K562 (cell line): Measurements from ENCODE around the gene POLK. TPM values are rescaled to one million over a fixed set of nuclear protein-coding genes. Genes with fewer than 3 reads are reported as not detected.

Experiments used
- ATAC-seq: fragments of 200-7000 bp; cut with Tn5 transposase; 3 replicates; pipeline ENCODE4 v1.9.1; 2020; ENCODE audit warnings: moderate library complexity
- BruUV-seq: library from RNA; stranded (reverse); fragments of 400-500 nt; replicated peaks from 2 replicates; lab custom pipeline; 2021; lab: Mats Ljungman, UMichigan
- CTCF ChIA-PET: fragments of 300-600 bp; formaldehyde crosslinking; extraction: SDS; loops from one replicate; lab custom pipeline; 2021; ENCODE audit warnings: low intra/inter-chr PET ratio; lab: Yijun Ruan, JAX
- POLR2A ChIA-PET: fragments of 300-600, 350-650 bp; sonication (Branson Sonifier 250); formaldehyde crosslinking; extraction: SDS; loops from one replicate; lab custom pipeline; 2021; ENCODE audit warnings: antibody characterized with exemption, inconsistent platforms; lab: Yijun Ruan, JAX
- DNase-seq, 4 experiments: peaks; one replicate each; pipeline versions ENCODE4 v3.0.0 to v3.0.0-alpha.2; 2011 to 2018; ENCODE audit warnings: low spot score in 3 of 4, mixed read lengths in 3 of 4; ENCODE audit errors: extremely low read depth in 1 of 4
- FAIRE-seq: peaks from 2 replicates; lab custom pipeline; 2011; peaks lifted over from hg19 to GRCh38; lab: Jason Lieb, UNC
- H2AFZ ChIP-seq: 2 replicates; pipeline ENCODE4 v1.6.0; 2011; ENCODE audit warnings: low read depth, low read length, control low read depth, inconsistent platforms
- H3K27ac ChIP-seq: fragments of 200-600 bp; 3 replicates; pipeline ENCODE4 v1.8.0; 2011; ENCODE audit warnings: low read depth, mild to moderate bottlenecking, control low read depth, inconsistent platforms, low read length, moderate library complexity, mixed read lengths; ENCODE audit errors: extremely low read depth
- H3K27me3 ChIP-seq, 2 experiments: fragments of 300-600 bp in 1 of 2; 2 replicates in 1 of 2; 3 replicates in 1 of 2; pipeline versions ENCODE4 v1.6.0 to v1.8.0; 2011; ENCODE audit warnings: inconsistent platforms in 2 of 2, low read length in 2 of 2, mild to moderate bottlenecking in 1 of 2, mixed read lengths in 1 of 2, moderate library complexity in 1 of 2; ENCODE audit not compliant: control insufficient read depth in 2 of 2, insufficient read depth in 2 of 2
- H3K36me3 ChIP-seq: fragments of 300-600 bp; 3 replicates; pipeline ENCODE4 v1.8.0; 2011; ENCODE audit warnings: mild to moderate bottlenecking, low read length, inconsistent platforms; ENCODE audit not compliant: control insufficient read depth, insufficient read depth
- H3K4me1 ChIP-seq, 2 experiments: fragments of 200-600 bp in 1 of 2; replicated peaks in 1 of 2; 2 replicates in 1 of 2; 3 replicates in 1 of 2; pipeline versions ENCODE4 v1.5.1 to v1.8.0; 2011; ENCODE audit warnings: inconsistent platforms in 2 of 2, low read length in 2 of 2, mild to moderate bottlenecking in 1 of 2, mixed read lengths in 1 of 2, moderate library complexity in 1 of 2; ENCODE audit not compliant: control insufficient read depth in 2 of 2, insufficient read depth in 2 of 2
- H3K4me2 ChIP-seq: 2 replicates; pipeline ENCODE4 v1.6.1; 2011; ENCODE audit warnings: low read length, control low read depth, inconsistent platforms, mixed read lengths; ENCODE audit not compliant: insufficient read depth
- H3K4me3 ChIP-seq: fragments of 200-600 bp; sonication (generic), shearing (Covaris generic); 2 replicates; pipeline ENCODE4 v1.5.1; 2016; ENCODE audit warnings: control low read depth, inconsistent platforms
- H3K79me2 ChIP-seq: fragments of 200-600 bp; 3 replicates; pipeline ENCODE4 v1.8.0; 2011; ENCODE audit warnings: low read length, inconsistent platforms; ENCODE audit not compliant: control insufficient read depth, insufficient read depth
- H3K9ac ChIP-seq, 2 experiments: 2 replicates each; pipeline versions ENCODE4 v1.6.0 to v1.6.1; 2011; ENCODE audit warnings: low read depth in 2 of 2, low read length in 2 of 2, control low read depth in 1 of 2, inconsistent platforms in 1 of 2, mild to moderate bottlenecking in 1 of 2, mixed read lengths in 1 of 2; ENCODE audit not compliant: insufficient read depth in 1 of 2
- H3K9me1 ChIP-seq: one replicate; pipeline ENCODE4 v1.6.0; 2011; ENCODE audit warnings: inconsistent platforms, mild to moderate bottlenecking, low read length, moderate library complexity; ENCODE audit not compliant: control insufficient read depth, insufficient read depth
- H3K9me3 ChIP-seq: replicated peaks from 2 replicates; pipeline ENCODE4 v1.5.1; 2011; ENCODE audit warnings: low read depth, low read length, inconsistent platforms; ENCODE audit not compliant: control insufficient read depth, insufficient read depth
- H4K20me1 ChIP-seq: replicated peaks from 2 replicates; pipeline ENCODE4 v1.6.1; 2011; ENCODE audit warnings: low read length, inconsistent platforms, mixed read lengths; ENCODE audit not compliant: control insufficient read depth, insufficient read depth
- ARID1B ChIP-seq: fragments of 450-650 bp; IDR thresholded peaks from 2 replicates; pipeline ENCODE4 v1.6.1; 2016; ENCODE audit warnings: antibody characterized with exemption, mild to moderate bottlenecking, inconsistent platforms
- CBFA2T3 ChIP-seq: fragments of 450-650 bp; IDR thresholded peaks from 2 replicates; pipeline ENCODE4 v1.6.1; 2017
- CREBBP ChIP-seq: IDR thresholded peaks from one replicate; pipeline ENCODE4 v1.6.1; 2012; ENCODE audit warnings: low read depth, mild to moderate bottlenecking, control low read depth, inconsistent platforms, low read length
- CREM ChIP-seq: IDR thresholded peaks from 2 replicates; pipeline ENCODE4 v1.6.1; 2014; ENCODE audit warnings: antibody characterized with exemption, low read depth
- IFI16 ChIP-seq: fragments of 250-450 bp; sonication (Bioruptor Pico); IDR thresholded peaks from 2 replicates; pipeline ENCODE4 v2.1.2; 2022; ENCODE audit warnings: mild to moderate bottlenecking, inconsistent platforms
- TCF3 ChIP-seq: sonication (generic); formaldehyde crosslinking; IDR thresholded peaks from 2 replicates; pipeline ENCODE4 v1.4.0; 2020; ENCODE audit warnings: mild to moderate bottlenecking, missing genetic modification reagents
- WGBS: fragments of 100-300 bp; shearing (Covaris generic); methylation state at CpG from one replicate; pipeline ENCODE4 v1.1.6; 2016; ENCODE audit warnings: low coverage, mixed read lengths; ENCODE audit not compliant: insufficient coverage; ENCODE audit errors: missing lambda C conversion rate; 5-methylcytosine and 5-hydroxymethylcytosine counted together
- in situ Hi-C: fragments of 300-500 bp; cut with MboI; formaldehyde crosslinking; loops from 4 replicates; pipeline ENCODE4 v1.15.0; 2018; ENCODE audit warnings: inconsistent platforms, mixed read lengths
- intact Hi-C: fragments of 100-400 bp; cut with micrococcal nuclease; formaldehyde crosslinking; loops from 2 replicates; pipeline ENCODE4 v1.14.2; 2022
- polyA plus RNA-seq, 8 experiments: library from polyadenylated mRNA; depleted of rRNA in 4 of 8; stranded (reverse) in 5 of 8; unstranded in 3 of 8; fragments of >200 nt; fragmentation: Nextera tagmentation in 2 of 8; fragmentation: Illumina TruSeq in 1 of 8; extraction: Ambion mirVana in 2 of 8; extraction: Trizol in 1 of 8; gene quantifications; 2 replicates each; pipeline versions ENCODE4 v1.2.1 to v1.2.3, GENCODE V29; 2011 to 2014; ENCODE audit warnings: inconsistent platforms in 1 of 8, missing spikeins in 1 of 8
- total RNA-seq, 7 experiments: library from RNA; depleted of rRNA in 6 of 7; stranded (reverse); fragments of >200 nt in 6 of 7; fragmentation: Illumina TruSeq in 2 of 7; extraction: Trizol in 2 of 7; gene quantifications; 2 replicates each; pipeline versions ENCODE4 v1.2.1 to v1.2.3, GENCODE V29; 2011 to 2021; ENCODE audit warnings: low replicate concordance in 1 of 7

The POLK gene
- total and polyA plus RNA-seq, 9 of the 15 experiments (the other 6 are each of a cell fraction or from before 2014, with no cell fraction given): 6.1 to 31.6 (median 16.5) TPM

- ATAC-seq (no peak), DNase-seq (peak in 1 of 4 experiments; percentile 5), FAIRE-seq (no peak)
- H3K4me3 ChIP-seq: no peak overlapping the region
- no peaks in the 10 kb centered on the region for H3K27me3 ChIP-seq
- CTCF ChIA-PET: no interaction called here
- peaks cover 0 to 4% of the 10 kb centered on the region in 2 experiments; a peak in 1 of 5 replicates for H3K4me1 ChIP-seq
- H4K20me1 ChIP-seq: no peaks in the 10 kb centered on the region
- H3K79me2 ChIP-seq: peaks cover 16% of the 10 kb centered on the region; the same call in 2 of the 3 replicates
- POLR2A ChIA-PET: interaction anchor here (0.7 to 1.3 kb wide), 2 partner anchors 10 to 21 kb away, joined by 3 to 6 read pairs; no protein-coding TSS in a partner anchor
- BruUV-seq: no TSS peak
- no peak overlapping the region for H3K27ac ChIP-seq
- peaks cover 11% of the 10 kb centered on the region; the same call in 2 of the 3 replicates for H3K36me3 ChIP-seq
- no peak overlapping the region for H3K4me2 ChIP-seq
- intact Hi-C loops (no loop called here), in situ Hi-C loops (no loop called here)
- WGBS: 32% methylated on average over 6 of the region's 6 CpGs
- no peak overlapping the region for H2AFZ ChIP-seq
- H3K9ac ChIP-seq: no peak overlapping the region
- no peaks in the 10 kb centered on the region for H3K9me1 ChIP-seq
- no peaks in the 10 kb centered on the region for H3K9me3 ChIP-seq
- TF ChIP-seq ARID1B (peak; percentile 18; the same call in 1 of the 2 replicates), TCF3 (CRISPR knock-in tag) (peak; percentile 46), CBFA2T3 (peak; percentile 64), IFI16 (CRISPR knock-in tag) (no peak)
Measured at GRCh38 chr5:75546830-75547229, 35.1 kb downstream of the POLK start.

- in situ Hi-C loops (no loop called here), intact Hi-C loops (no loop called here)
- Histone ChIP-seq H3K9me1 (no peaks in the 10 kb centered on the region), H3K9me3 (no peaks in the 10 kb centered on the region), H3K27me3 (no peaks in the 10 kb centered on the region), H3K4me2 (no peak overlapping the region), H3K9ac (no peak overlapping the region), H3K36me3 (peaks cover 21% of the 10 kb centered on the region), H3K79me2 (peaks cover 13% of the 10 kb centered on the region; the same call in 2 of the 3 replicates), H3K4me1 (peaks cover 0 to 4% of the 10 kb centered on the region in 2 experiments; a peak in 1 of 5 replicates), H4K20me1 (no peaks in the 10 kb centered on the region), H3K4me3 (no peak overlapping the region), H2AFZ (no peak overlapping the region)
- WGBS: 96% methylated on average over 3 of the region's 3 CpGs
- DNase-seq: no peak
- no peak for FAIRE-seq
- no TSS peak for BruUV-seq
- TF ChIP-seq CREBBP (no peak), CREM (no peak)
- TF ChIP-seq, all 486 proteins: peak for 0
- ChIA-PET POLR2A (no interaction called here), CTCF (no interaction called here)
- no peak for ATAC-seq
- no peak overlapping the region for H3K27ac ChIP-seq
Measured at GRCh38 chr5:75547812-75548211, 36.1 kb downstream of the POLK start.
